Heart left ventricle (tissue), 16 donors: ENCODE results near the gene STXBP3. TPM values are rescaled to one million over a fixed set of nuclear protein-coding genes. Genes with fewer than 3 reads are reported as not detected.

Source experiments
- ATAC-seq, 4 donors: fragments of 200-7000 bp; cut with Tn5 transposase; one replicate each; pipeline ENCODE4 v1.9.1; 2020 to 2022; ENCODE audit warnings: moderate library complexity in 4 of 4, mild to moderate bottlenecking in 3 of 4, moderate number of reproducible peaks in 1 of 4
- DNase-seq, 5 donors: peaks; one replicate each; pipeline ENCODE4 v3.0.0-alpha.2; 2020
- H3K27ac ChIP-seq, 12 donors: fragments of 200-600 bp; sonication (generic) in 4 of 12; one replicate each; pipeline versions ENCODE4 v1.5.0 to v1.8.0; 2016 to 2022; ENCODE audit warnings: mild to moderate bottlenecking in 2 of 12
- H3K27me3 ChIP-seq, 9 donors: fragments of 200-600 bp; sonication (generic) in 2 of 9; one replicate each; pipeline versions ENCODE4 v1.5.1 to v1.8.0; 2016 to 2022; ENCODE audit warnings: mild to moderate bottlenecking in 3 of 9
- H3K36me3 ChIP-seq, 9 donors: fragments of 200-600 bp; sonication (generic) in 2 of 9; one replicate each; pipeline versions ENCODE4 v1.5.0 to v1.8.0; 2018 to 2022; ENCODE audit warnings: mild to moderate bottlenecking in 2 of 9
- H3K4me1 ChIP-seq, 12 donors: fragments of 200-600 bp; sonication (generic) in 4 of 12; one replicate each; pipeline versions ENCODE4 v1.5.0 to v1.8.0; 2016 to 2022; ENCODE audit warnings: mild to moderate bottlenecking in 3 of 12
- H3K4me3 ChIP-seq, 12 donors: fragments of 200-600 bp; sonication (generic) in 4 of 12; one replicate each; pipeline versions ENCODE4 v1.5.0 to v1.8.0; 2017 to 2022; ENCODE audit warnings: mild to moderate bottlenecking in 9 of 12, moderate library complexity in 4 of 12
- H3K9me3 ChIP-seq, 12 donors: fragments of 200-600 bp; sonication (generic) in 4 of 12; one replicate each; pipeline versions ENCODE4 v1.5.0 to v1.8.0; 2016 to 2022; ENCODE audit warnings: mild to moderate bottlenecking in 1 of 12
- POLR2A ChIP-seq, 2 donors: fragments of 450-650 bp; IDR thresholded peaks; one replicate each; pipeline ENCODE4 v1.6.1; 2017; ENCODE audit warnings: antibody characterized with exemption in 2 of 2, mild to moderate bottlenecking in 2 of 2, moderate library complexity in 2 of 2
- WGBS, 4 donors: extraction: QIAGEN DNeasy Blood & Tissue Kit in 2 of 4; methylation state at CpG; one replicate each; pipeline versions ENCODE4 v1.1.5 to v1.1.7; 2013 to 2018; 5-methylcytosine and 5-hydroxymethylcytosine counted together
- intact Hi-C, 10 donors: fragments of 100-400 bp; cut with DNase I; formaldehyde crosslinking; loops; one replicate each; pipeline versions ENCODE4 v1.11.1 to v1.14.2; 2022
- polyA plus RNA-seq, 2 donors: library from polyadenylated mRNA; stranded (reverse); fragments of 200-250 nt; gene quantifications; one replicate each; pipeline ENCODE4 v1.2.3, GENCODE V29; 2013
- total RNA-seq, 9 donors: library from RNA; depleted of rRNA in 2 of 9; stranded (reverse); fragments of >200 nt in 2 of 9; fragmentation: NEBNext Ultra II Directional in 3 of 9; extraction: Animal tissue kit (Norgen Biotek cat#: 25700) in 3 of 9; gene quantifications; one replicate each; pipeline versions ENCODE4 v1.1.0 to v1.2.4, GENCODE V29; 2016 to 2023
- TF ChIP-seq, protein P1 (sequence below), 12 donors: fragments of 200-600 bp; sonication (generic) in 4 of 12; IDR thresholded peaks; one replicate each; pipeline versions ENCODE4 v1.5.0 to v1.8.0; 2018 to 2022; ENCODE audit warnings: antibody characterized with exemption in 12 of 12, mild to moderate bottlenecking in 5 of 12
- donor health status: ischemic (EF 13 %, LVEDD 7.1; RV severe dilation, severe dysfunction).
- donor health status: healthy with polysubstance abuse.
- donor health status: DM: no; HTN: yes; CAD: no.
- donor health status: DM: no; HTN: no; CAD: no.
- donor health status: ischemic (EF 25% LVEDD 6.9; RV normal size, moderate dysfunction).
- donor health status: ischemic (EF 25% LVEDD 5.7; RV mildly dilated, moderate dysfunction).
- donor health status: healthy.
- donor health status: DM: yes; HTN: yes; CAD: no.
- donor health status: ischemic (EF 35%, LVEDD 5.7; RV mildly dilated, moderate dysfunction).
- donor health status: nonischemic (EF 11% LVEDD 7.7; RV severe dilation, severe dysfunction).
- donor health status: DM: yes; HTN: yes; CAD: no.
- donor health status: PGD.
- donor health status: ischemic (EF 29% LVEDD 5.4; RV normal size, mild dysfunction).
- donor health status: nonischemic (EF 23%, LVEDD 6.1; RV moderate dilation, normal function).

Gene STXBP3
- total and polyA plus RNA-seq, 11 donors, result 19.2 to 42.7 (median 26.1) TPM

DNA sequence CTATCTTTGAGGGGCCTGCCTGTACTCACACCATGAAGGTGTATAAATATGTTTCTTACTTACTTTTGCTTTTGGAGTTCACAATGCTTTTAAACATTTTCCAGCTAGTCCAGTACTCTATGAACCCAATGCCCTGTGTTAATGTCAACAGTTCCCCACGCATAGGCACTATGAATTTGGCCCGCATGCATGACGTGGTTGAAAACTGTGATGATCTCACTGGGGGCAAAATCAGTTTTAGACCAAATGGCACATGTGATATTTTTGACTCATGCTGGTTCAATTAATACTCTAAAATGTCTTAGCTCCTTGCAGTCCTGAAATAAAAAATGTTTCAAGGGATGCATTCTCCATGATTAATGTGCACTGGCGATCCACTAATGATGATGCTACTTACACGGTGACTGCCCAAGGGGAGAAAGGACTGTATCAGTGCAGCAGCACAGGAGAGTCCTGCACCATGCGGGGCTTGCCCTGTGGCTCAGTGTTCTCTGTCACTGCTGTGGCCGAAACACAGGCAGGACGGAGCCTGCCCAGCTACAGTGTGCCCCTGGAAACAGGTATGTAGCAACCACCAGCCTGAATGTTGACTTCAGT lies 18.0 kb upstream of the STXBP3 start:
- ATAC-seq, result no peak

DNA sequence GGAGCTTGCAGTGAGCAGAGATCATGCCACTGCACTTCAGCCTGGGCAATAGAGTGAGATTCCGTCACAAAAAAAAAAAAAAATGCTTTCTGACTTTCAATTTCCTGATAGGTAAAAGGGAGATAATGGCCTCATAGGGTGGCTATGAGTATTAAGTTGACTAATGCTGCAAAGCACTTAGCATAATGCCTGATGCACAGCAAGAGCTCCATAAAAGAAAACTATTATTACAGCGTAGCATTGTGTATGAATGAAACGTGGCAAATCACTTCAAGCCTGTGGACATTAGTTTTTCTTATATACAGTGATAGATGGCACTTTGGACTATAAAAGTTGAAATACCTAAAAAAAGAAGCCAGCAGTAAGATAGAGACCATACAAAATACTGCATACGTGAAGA lies 17.0 kb upstream of the STXBP3 start:
- no peak for ATAC-seq
- no peak for DNase-seq
- TF ChIP-seq, protein P1, sequence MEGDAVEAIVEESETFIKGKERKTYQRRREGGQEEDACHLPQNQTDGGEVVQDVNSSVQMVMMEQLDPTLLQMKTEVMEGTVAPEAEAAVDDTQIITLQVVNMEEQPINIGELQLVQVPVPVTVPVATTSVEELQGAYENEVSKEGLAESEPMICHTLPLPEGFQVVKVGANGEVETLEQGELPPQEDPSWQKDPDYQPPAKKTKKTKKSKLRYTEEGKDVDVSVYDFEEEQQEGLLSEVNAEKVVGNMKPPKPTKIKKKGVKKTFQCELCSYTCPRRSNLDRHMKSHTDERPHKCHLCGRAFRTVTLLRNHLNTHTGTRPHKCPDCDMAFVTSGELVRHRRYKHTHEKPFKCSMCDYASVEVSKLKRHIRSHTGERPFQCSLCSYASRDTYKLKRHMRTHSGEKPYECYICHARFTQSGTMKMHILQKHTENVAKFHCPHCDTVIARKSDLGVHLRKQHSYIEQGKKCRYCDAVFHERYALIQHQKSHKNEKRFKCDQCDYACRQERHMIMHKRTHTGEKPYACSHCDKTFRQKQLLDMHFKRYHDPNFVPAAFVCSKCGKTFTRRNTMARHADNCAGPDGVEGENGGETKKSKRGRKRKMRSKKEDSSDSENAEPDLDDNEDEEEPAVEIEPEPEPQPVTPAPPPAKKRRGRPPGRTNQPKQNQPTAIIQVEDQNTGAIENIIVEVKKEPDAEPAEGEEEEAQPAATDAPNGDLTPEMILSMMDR (IDR thresholded peaks at IDR 0.05), result no peak
- H3K9me3 ChIP-seq, result no peaks in the 10 kb centered on the region
- H3K36me3 ChIP-seq, result no peaks in the 10 kb centered on the region
- intact Hi-C loops, result no loop called here
- no peak overlapping the region for H3K4me3 ChIP-seq
- no peaks in the 10 kb centered on the region for H3K4me1 ChIP-seq
- no peaks in the 10 kb centered on the region for H3K27me3 ChIP-seq
- 89 to 93% (median 91%) methylated on average over 4 of the region's 4 CpGs for WGBS, 4 donors
- no peak overlapping the region for H3K27ac ChIP-seq

More for the DNA sequence above, 18.0 kb upstream of the STXBP3 start:
- H3K9me3 ChIP-seq, result no peaks in the 10 kb centered on the region
- no peak for DNase-seq
- TF ChIP-seq, protein P1 (IDR thresholded peaks at IDR 0.05), result no peak
- H3K4me1 ChIP-seq, result peaks cover 0 to 1% (median 0%) of the 10 kb centered on the region in 12 donors
- no peak overlapping the region for H3K27ac ChIP-seq
- no peaks in the 10 kb centered on the region for H3K27me3 ChIP-seq
- intact Hi-C loops, result no loop called here
- no peak overlapping the region for H3K4me3 ChIP-seq
- no peaks in the 10 kb centered on the region for H3K36me3 ChIP-seq
- WGBS, 4 donors, result 86 to 98% (median 93%) methylated on average over 8 of the region's 8 CpGs

DNA sequence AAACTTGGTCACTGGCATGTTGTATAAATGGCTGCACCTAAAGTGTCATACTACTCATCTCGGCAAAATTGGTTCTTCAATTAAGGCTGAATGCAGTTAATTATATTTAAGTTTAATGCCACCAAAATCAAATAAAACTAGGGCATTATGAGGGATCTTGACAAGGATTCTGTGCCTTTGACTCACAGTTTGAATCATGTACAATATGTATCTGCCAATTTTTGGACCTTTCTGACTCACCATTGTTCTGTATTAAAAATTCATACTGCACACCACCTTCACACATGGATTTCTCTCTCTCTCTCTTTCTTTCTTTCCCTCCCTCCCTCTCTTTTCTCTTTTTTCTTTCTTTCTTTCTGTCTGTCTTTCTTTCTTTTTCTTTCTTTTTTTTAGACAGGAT lies 14.1 kb upstream of the STXBP3 start:
- TF ChIP-seq, protein P1 (IDR thresholded peaks at IDR 0.05), result no peak
- TF ChIP-seq POLR2A (IDR thresholded peaks at IDR 0.05), result no peak
- intact Hi-C loops, result no loop called here
- H3K27ac ChIP-seq, result no peak overlapping the region
- H3K4me3 ChIP-seq, result no peak overlapping the region
- WGBS, 4 donors, result 93 to 97% (median 94%) methylated on average over 1 of the region's 1 CpG
- no peaks in the 10 kb centered on the region for H3K9me3 ChIP-seq
- H3K4me1 ChIP-seq, result no peaks in the 10 kb centered on the region
- H3K27me3 ChIP-seq, result peaks cover 0 to 7% (median 0%) of the 10 kb centered on the region in 9 donors
- H3K36me3 ChIP-seq, result no peaks in the 10 kb centered on the region
- DNase-seq (no peak), ATAC-seq (no peak)

DNA sequence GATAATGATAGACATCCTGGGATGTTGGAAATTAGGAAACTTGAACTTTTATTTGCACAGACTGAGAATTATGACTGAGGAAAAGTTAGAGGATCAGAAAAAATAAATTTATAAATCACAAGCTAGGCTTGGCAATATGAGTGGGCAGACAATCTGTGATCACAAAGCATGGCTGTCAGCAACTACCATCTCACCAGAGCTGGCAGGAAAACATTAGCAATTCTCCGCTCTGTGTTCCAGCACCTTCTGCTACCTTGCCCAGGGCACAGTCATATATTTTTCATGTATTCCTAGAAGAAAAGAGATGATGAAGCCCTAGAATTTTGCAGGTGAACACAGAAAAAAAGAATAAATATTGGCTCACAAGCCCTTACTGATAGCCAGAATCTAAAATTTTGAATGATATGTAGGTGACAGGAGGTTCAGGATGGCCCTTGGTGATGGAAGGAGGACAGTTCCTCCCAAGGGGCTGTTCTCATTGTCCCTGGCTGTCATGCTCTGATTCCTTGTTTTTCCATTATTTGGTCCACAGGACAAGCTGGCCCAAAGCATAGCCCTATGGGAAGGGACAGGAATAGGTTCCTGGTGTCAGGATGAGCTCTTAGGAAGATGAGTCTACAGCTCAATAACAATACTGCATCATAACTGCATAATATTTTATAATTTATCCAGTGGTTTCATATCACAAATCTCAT lies 12.2 kb upstream of the STXBP3 start:
- Histone ChIP-seq H3K27ac (no peak overlapping the region), H3K27me3 (peaks cover 0 to 8% (median 0%) of the 10 kb centered on the region in 9 donors), H3K4me3 (no peak overlapping the region), H3K9me3 (no peaks in the 10 kb centered on the region), H3K4me1 (no peaks in the 10 kb centered on the region), H3K36me3 (no peaks in the 10 kb centered on the region)
- 92 to 100% (median 95%) methylated on average over 1 of the region's 1 CpG for WGBS, 4 donors
- intact Hi-C loops, result no loop called here
- no peak for DNase-seq
- no peak for ATAC-seq
- TF ChIP-seq, protein P1 (IDR thresholded peaks at IDR 0.05), result no peak
- no peak for TF ChIP-seq POLR2A (IDR thresholded peaks at IDR 0.05)
